ENCODE results near the gene MCTP1. TPM values are rescaled to one million over a fixed set of nuclear protein-coding genes. Genes with fewer than 3 reads are reported as not detected.

MCTP1 gene
- total RNA-seq, 2 experiments from 2014 or later, result 0.13 TPM; not detected in 1

Other genes with a start within 250 kb of the MCTP1 start
- not detected for gene FAM81B, start 106.3 kb upstream of the MCTP1 start, total RNA-seq

All from activated CD8-positive, alpha-beta memory T cell treated with anti-CD3 and anti-CD28 coated beads for 36 hours (primary cell).